SK-N-SH (cell line): Measurements from ENCODE around the gene GRM1. TPM values are rescaled to one million over a fixed set of nuclear protein-coding genes. Genes with fewer than 3 reads are reported as not detected.

Experiments used
- CTCF ChIA-PET: fragments of 300-600, 350-600 bp; formaldehyde crosslinking; extraction: SDS; loops from one replicate; lab custom pipeline; 2021; lab: Yijun Ruan, JAX
- POLR2A ChIA-PET: fragments of 350-600 bp; sonication (Branson Sonifier 250); formaldehyde crosslinking; extraction: SDS; loops from one replicate; lab custom pipeline; 2020; ENCODE audit warnings: antibody characterized with exemption, inconsistent platforms; lab: Yijun Ruan, JAX
- DNase-seq: peaks from one replicate; pipeline ENCODE4 v3.0.0; 2012
- H2AFZ ChIP-seq: fragments of 200-600 bp; sonication (generic); 2 replicates; pipeline ENCODE4 v1.8.1; 2016; ENCODE audit warnings: antibody characterized with exemption, mild to moderate bottlenecking, low read depth
- H3F3A ChIP-seq: fragments of 200-600 bp; sonication (generic); replicated peaks from 2 replicates; pipeline ENCODE3; 2016; ENCODE audit warnings: antibody characterized with exemption, mild to moderate bottlenecking; ENCODE audit not compliant: insufficient read depth
- H3K27ac ChIP-seq, 2 experiments: fragments of 200-500 bp in 1 of 2; fragments of 200-600 bp in 1 of 2; sonication (Bioruptor generic) in 1 of 2; sonication (generic), shearing (Covaris generic) in 1 of 2; 2 replicates each; pipeline versions ENCODE4 v1.5.1 to v1.6.1; 2014 to 2016; ENCODE audit warnings: low read depth in 2 of 2, inconsistent platforms in 1 of 2, low read length in 1 of 2, mild to moderate bottlenecking in 1 of 2, mixed read lengths in 1 of 2
- H3K27me3 ChIP-seq: fragments of 200-600 bp; sonication (generic), shearing (Covaris generic); 2 replicates; pipeline ENCODE4 v1.6.1; 2016; ENCODE audit warnings: mixed run types; ENCODE audit not compliant: insufficient read depth
- H3K36me3 ChIP-seq, 2 experiments: fragments of 200-500 bp in 1 of 2; fragments of 200-600 bp in 1 of 2; sonication (Bioruptor generic) in 1 of 2; sonication (generic) in 1 of 2; replicated peaks in 1 of 2; 2 replicates each; pipeline versions ENCODE3 to v1.5.1; 2014 to 2016; ENCODE audit warnings: low read length in 1 of 2, mild to moderate bottlenecking in 1 of 2; ENCODE audit not compliant: insufficient read depth in 2 of 2, control insufficient read depth in 1 of 2
- H3K4me1 ChIP-seq, 2 experiments: fragments of 200-500 bp in 1 of 2; fragments of 200-600 bp in 1 of 2; sonication (Bioruptor generic) in 1 of 2; sonication (generic), shearing (Covaris generic) in 1 of 2; 2 replicates each; pipeline versions ENCODE4 v1.5.1 to v1.6.1; 2014 to 2016; ENCODE audit warnings: low read depth in 1 of 2, low read length in 1 of 2, mixed run types in 1 of 2; ENCODE audit not compliant: insufficient read depth in 2 of 2, control insufficient read depth in 1 of 2
- H3K4me2 ChIP-seq: fragments of 200-600 bp; sonication (generic), shearing (Covaris generic); 2 replicates; pipeline ENCODE4 v1.6.1; 2017; ENCODE audit warnings: mixed run types
- H3K4me3 ChIP-seq, 2 experiments: fragments of 200-500 bp in 1 of 2; fragments of 200-600 bp in 1 of 2; sonication (Bioruptor generic) in 1 of 2; sonication (generic), shearing (Covaris generic) in 1 of 2; 2 replicates each; pipeline versions ENCODE4 v1.5.1 to v1.8.1; 2014 to 2016; ENCODE audit warnings: low read depth in 2 of 2, inconsistent platforms in 1 of 2, low read length in 1 of 2, mild to moderate bottlenecking in 1 of 2, mixed read lengths in 1 of 2, moderate library complexity in 1 of 2
- H3K79me2 ChIP-seq: fragments of 200-600 bp; sonication (generic); 2 replicates; pipeline ENCODE4 v1.8.1; 2017; ENCODE audit warnings: mild to moderate bottlenecking; ENCODE audit not compliant: insufficient read depth
- H3K9ac ChIP-seq: fragments of 200-600 bp; sonication (generic); 2 replicates; pipeline ENCODE4 v1.6.1; 2017; ENCODE audit warnings: mixed run types
- H3K9me2 ChIP-seq: fragments of 200-600 bp; sonication (generic); 2 replicates; pipeline ENCODE4 v1.6.1; 2017; ENCODE audit warnings: mixed run types
- H3K9me3 ChIP-seq: fragments of 200-600 bp; sonication (generic); 2 replicates; pipeline ENCODE4 v1.6.1; 2017; ENCODE audit warnings: mixed run types, mild to moderate bottlenecking, moderate library complexity
- H4K20me1 ChIP-seq: fragments of 200-600 bp; sonication (generic); 2 replicates; pipeline ENCODE4 v1.6.1; 2017; ENCODE audit warnings: mild to moderate bottlenecking, mixed run types; ENCODE audit not compliant: insufficient read depth
- CHD2 ChIP-seq: fragments of 150-350 bp; IDR thresholded peaks from 2 replicates; pipeline ENCODE4 v1.6.1; 2018; ENCODE audit warnings: low read length; ENCODE audit not compliant: partially characterized antibody
- CTCF ChIP-seq: fragments of 200-600 bp; sonication (generic); IDR thresholded peaks from 2 replicates; pipeline ENCODE4 v1.6.1; 2017; ENCODE audit warnings: antibody characterized with exemption, mild to moderate bottlenecking, moderate library complexity
- ELF1 ChIP-seq: IDR thresholded peaks from 2 replicates; pipeline ENCODE4 v1.4.0; 2012
- EP300 ChIP-seq, 2 experiments: IDR thresholded peaks; 2 replicates each; pipeline versions ENCODE4 v1.4.0 to v1.6.1; 2012; ENCODE audit warnings: borderline replicate concordance in 1 of 2, low read depth in 1 of 2, low read length in 1 of 2
- EZH2phosphoT487 ChIP-seq: fragments of 200-600 bp; sonication (generic); IDR thresholded peaks from 2 replicates; pipeline ENCODE4 v1.6.1; 2017; ENCODE audit warnings: low read depth, mixed run types, mild to moderate bottlenecking, antibody characterized with exemption, moderate library complexity, borderline replicate concordance
- FOSL2 ChIP-seq: IDR thresholded peaks from 2 replicates; pipeline ENCODE4 v1.4.0; 2012; ENCODE audit warnings: low read depth, mild to moderate bottlenecking, moderate library complexity, borderline replicate concordance
- FOXM1 ChIP-seq: IDR thresholded peaks from 2 replicates; pipeline ENCODE4 v1.4.0; 2012; ENCODE audit warnings: low read depth, mild to moderate bottlenecking
- JUND ChIP-seq: IDR thresholded peaks from 2 replicates; pipeline ENCODE4 v1.4.0; 2012
- MEF2A ChIP-seq: IDR thresholded peaks from 2 replicates; pipeline ENCODE4 v1.4.0; 2012; ENCODE audit warnings: low read depth, borderline replicate concordance
- NFIC ChIP-seq: IDR thresholded peaks from 2 replicates; pipeline ENCODE4 v1.4.0; 2012; ENCODE audit warnings: borderline replicate concordance
- PBX3 ChIP-seq: IDR thresholded peaks from 2 replicates; pipeline ENCODE4; 2012
- REST ChIP-seq: IDR thresholded peaks from 2 replicates; pipeline ENCODE4 v1.6.1; 2012; ENCODE audit warnings: mild to moderate bottlenecking, low read depth, low read length, moderate library complexity
- TCF12 ChIP-seq: IDR thresholded peaks from 2 replicates; pipeline ENCODE4 v1.4.0; 2012
- TEAD4 ChIP-seq: IDR thresholded peaks from 2 replicates; pipeline ENCODE4 v1.4.0; 2012; ENCODE audit warnings: mild to moderate bottlenecking, borderline replicate concordance; ENCODE audit not compliant: insufficient read depth
- USF2 ChIP-seq: fragments of 150-350 bp; IDR thresholded peaks from 2 replicates; pipeline ENCODE4 v1.6.1; 2017; ENCODE audit warnings: antibody characterized with exemption, low read length, low read depth, borderline replicate concordance
- WGBS: methylation state at CpG from one replicate; pipeline ENCODE4 v1.1.6; 2017; ENCODE audit warnings: low lambda C conversion rate; 5-methylcytosine and 5-hydroxymethylcytosine counted together
- polyA plus RNA-seq, 3 experiments: library from polyadenylated mRNA; depleted of rRNA; stranded (reverse); fragments of >200 nt; gene quantifications; 2 replicates each; pipeline ENCODE4 v1.2.3, GENCODE V29; 2012

GRM1 gene
- polyA plus RNA-seq, 1 of the 3 experiments (the other 2 are of a cell fraction) = 0.05 TPM

GRCh38 chr6:146355521-146356100 is 326.7 kb downstream of the GRM1 start:
- POLR2A ChIA-PET = no interaction called here
- 95% methylated on average over 4 of the region's 4 CpGs for WGBS
- H3F3A ChIP-seq = peaks cover 27% of the 10 kb centered on the region
- H3K9me3 ChIP-seq = no peaks in the 10 kb centered on the region
- CTCF ChIA-PET = no interaction called here
- no peaks in the 10 kb centered on the region for H3K79me2 ChIP-seq
- no peak overlapping the region for H2AFZ ChIP-seq
- no peaks in the 10 kb centered on the region for H3K27me3 ChIP-seq
- no peak overlapping the region for H3K4me2 ChIP-seq
- no peak overlapping the region for H3K27ac ChIP-seq
- no peak for DNase-seq
- H4K20me1 ChIP-seq = no peaks in the 10 kb centered on the region
- TF ChIP-seq FOSL2 (no peak), CHD2 (no peak)
- TF ChIP-seq, all 33 proteins: peak for 0
- Histone ChIP-seq H3K36me3 (no peaks in the 10 kb centered on the region), H3K4me1 (peaks cover 0 to 11% of the 10 kb centered on the region in 2 experiments; a peak in 3 of 4 replicates), H3K4me3 (no peak overlapping the region), H3K9ac (no peak overlapping the region), H3K9me2 (no peaks in the 10 kb centered on the region)

GRCh38 chr6:146357578-146358430 is 328.9 kb downstream of the GRM1 start:
- Histone ChIP-seq H3K27me3 (no peaks in the 10 kb centered on the region), H3K4me3 (peak overlapping the region; percentile 32 to 44; a peak in 3 of 4 replicates), H3K9ac (peak overlapping the region; percentile 70; the same call in 1 of the 2 replicates), H3K4me1 (peaks cover 0 to 12% of the 10 kb centered on the region in 2 experiments; a peak in 3 of 4 replicates), H3K27ac (peak overlapping the region; percentile 69 to 95; a peak in 3 of 4 replicates), H3K9me2 (no peaks in the 10 kb centered on the region), H3K36me3 (no peaks in the 10 kb centered on the region), H3K4me2 (peak overlapping the region; percentile 64), H3K79me2 (no peaks in the 10 kb centered on the region), H3K9me3 (no peaks in the 10 kb centered on the region), H4K20me1 (no peaks in the 10 kb centered on the region), H2AFZ (peak overlapping the region; percentile 73), H3F3A (peaks cover 27% of the 10 kb centered on the region)
- peak; percentile 32 to 72; a peak in 2 of 4 replicates for TF ChIP-seq EP300 (IDR thresholded peaks at IDR 0.05; ENCODE audit: borderline replicate concordance in 1 of 2, low read depth in 1 of 2, low read length in 1 of 2)
- TF ChIP-seq TCF12 = peak; percentile 87
- no peak for TF ChIP-seq TEAD4
- TF ChIP-seq EZH2phosphoT487 = no peak
- TF ChIP-seq PBX3 = peak; percentile 56
- TF ChIP-seq NFIC = peak; percentile 64
- 0 out of 2 replicates have a peak, but pooled peaks have one; percentile 16 for TF ChIP-seq MEF2A
- peak; percentile 86 for TF ChIP-seq JUND
- TF ChIP-seq REST = no peak
- no peak for TF ChIP-seq FOXM1
- TF ChIP-seq CTCF = no peak
- TF ChIP-seq USF2 = no peak
- TF ChIP-seq FOSL2 = peak; percentile 76
- TF ChIP-seq ELF1 = no peak
- ChIA-PET CTCF (no interaction called here), POLR2A (no interaction called here)
- no peak for DNase-seq
- 18% methylated on average over 8 of the region's 8 CpGs for WGBS
